IMR-90 (cell line): ENCODE measurements around the gene COL19A1. TPM values are rescaled to one million over a fixed set of nuclear protein-coding genes. Genes with fewer than 3 reads are reported as not detected.

Experiments used
- ATAC-seq: fragments of 200-7000 bp; cut with Tn5 transposase; 2 replicates; pipeline ENCODE4 v1.9.1; 2020; ENCODE audit warnings: low read depth, mild to moderate bottlenecking, moderate library complexity
- BruUV-seq: library from RNA; stranded (reverse); fragments of 400-500 nt; replicated peaks from 2 replicates; lab custom pipeline; 2021; lab: Mats Ljungman, UMichigan
- CTCF ChIA-PET: fragments of 300-600 bp; formaldehyde crosslinking; extraction: SDS; loops from one replicate; lab custom pipeline; 2021; ENCODE audit warnings: antibody characterized with exemption; lab: Yijun Ruan, JAX
- POLR2A ChIA-PET: fragments of 300-600 bp; sonication (Branson Sonifier 250); formaldehyde crosslinking; loops from one replicate; lab custom pipeline; 2022; ENCODE audit warnings: antibody characterized with exemption; ENCODE audit not compliant: unreplicated experiment; lab: Charles Lee
- DNase-seq: peaks from one replicate; pipeline ENCODE4 v3.0.0; 2013
- H2AFZ ChIP-seq: replicated peaks from 2 replicates; pipeline ENCODE3; 2013; ENCODE audit warnings: low read length, mild to moderate bottlenecking; ENCODE audit not compliant: poor library complexity
- H2AK5ac ChIP-seq: 2 replicates; pipeline ENCODE4 v1.6.1; 2013; ENCODE audit warnings: low read depth, low read length, inconsistent platforms
- H2AK9ac ChIP-seq: replicated peaks from 2 replicates; pipeline ENCODE3; 2013; ENCODE audit warnings: mild to moderate bottlenecking, low read depth, low read length, moderate library complexity; ENCODE audit not compliant: poor library complexity
- H2BK120ac ChIP-seq: 2 replicates; pipeline ENCODE4 v1.6.1; 2013; ENCODE audit warnings: low read depth, low read length, inconsistent platforms
- H2BK15ac ChIP-seq: 3 replicates; pipeline ENCODE4 v1.6.1; 2013; ENCODE audit warnings: low read depth, low read length, inconsistent platforms
- H2BK20ac ChIP-seq: 2 replicates; pipeline ENCODE4 v1.6.1; 2013; ENCODE audit warnings: low read depth, mild to moderate bottlenecking, inconsistent platforms, low read length, moderate library complexity
- H2BK5ac ChIP-seq: 2 replicates; pipeline ENCODE4 v1.6.1; 2013; ENCODE audit warnings: mild to moderate bottlenecking, low read depth, low read length, inconsistent platforms; ENCODE audit not compliant: poor library complexity, severe bottlenecking
- H3K14ac ChIP-seq: replicated peaks from 2 replicates; pipeline ENCODE4 v1.6.1; 2013; ENCODE audit warnings: low read depth, low read length, inconsistent platforms
- H3K18ac ChIP-seq: 2 replicates; pipeline ENCODE4 v1.6.1; 2013; ENCODE audit warnings: low read depth, low read length, control low read depth
- H3K23ac ChIP-seq: 2 replicates; pipeline ENCODE4 v1.6.1; 2013; ENCODE audit warnings: low read depth, low read length, inconsistent platforms
- H3K27ac ChIP-seq: 2 replicates; pipeline ENCODE4 v1.5.1; 2013; ENCODE audit warnings: mild to moderate bottlenecking, control low read depth, low read length; ENCODE audit not compliant: insufficient read depth
- H3K27me3 ChIP-seq: 2 replicates; pipeline ENCODE4 v1.6.1; 2013; ENCODE audit warnings: low read length; ENCODE audit not compliant: control insufficient read depth, insufficient read depth
- H3K36me3 ChIP-seq: 2 replicates; pipeline ENCODE4 v1.6.1; 2013; ENCODE audit warnings: low read length, mixed read lengths; ENCODE audit not compliant: control insufficient read depth, insufficient read depth
- H3K4ac ChIP-seq: 2 replicates; pipeline ENCODE4 v1.6.1; 2013; ENCODE audit warnings: low read depth, low read length, inconsistent platforms
- H3K4me1 ChIP-seq: 2 replicates; pipeline ENCODE4 v1.6.1; 2013; ENCODE audit warnings: low read length, mixed read lengths; ENCODE audit not compliant: control insufficient read depth, insufficient read depth
- H3K4me2 ChIP-seq: 2 replicates; pipeline ENCODE4 v1.6.1; 2013; ENCODE audit warnings: low read depth, mild to moderate bottlenecking, control low read depth, low read length, moderate library complexity
- H3K4me3 ChIP-seq: 2 replicates; pipeline ENCODE4 v1.5.1; 2013; ENCODE audit warnings: low read depth, mild to moderate bottlenecking, control low read depth, low read length, moderate library complexity; ENCODE audit not compliant: insufficient read depth
- H3K56ac ChIP-seq: 2 replicates; pipeline ENCODE4 v1.6.1; 2013; ENCODE audit warnings: low read length, inconsistent platforms; ENCODE audit not compliant: insufficient read depth; ENCODE audit errors: extremely low read depth
- H3K79me1 ChIP-seq, 2 experiments: 2 replicates each; pipeline ENCODE4 v1.6.1; 2013; ENCODE audit warnings: low read length in 2 of 2, inconsistent platforms in 1 of 2, low read depth in 1 of 2
- H3K9ac ChIP-seq: 2 replicates; pipeline ENCODE4 v1.6.1; 2013; ENCODE audit warnings: low read depth, low read length, control low read depth
- H3K9me1 ChIP-seq: 2 replicates; pipeline ENCODE4 v1.6.1; 2013; ENCODE audit warnings: low read length, inconsistent platforms; ENCODE audit not compliant: insufficient read depth
- H3K9me3 ChIP-seq: 2 replicates; pipeline ENCODE4 v1.6.1; 2013; ENCODE audit warnings: low read length; ENCODE audit not compliant: control insufficient read depth, insufficient read depth
- H4K20me1 ChIP-seq: 2 replicates; pipeline ENCODE4 v1.6.1; 2013; ENCODE audit warnings: low read length, inconsistent platforms; ENCODE audit not compliant: insufficient read depth
- H4K5ac ChIP-seq: 2 replicates; pipeline ENCODE4 v1.6.1; 2013; ENCODE audit warnings: mild to moderate bottlenecking, low read depth, low read length, control low read depth
- H4K8ac ChIP-seq, 2 experiments: 2 replicates each; pipeline ENCODE4 v1.6.1; 2013; ENCODE audit warnings: low read depth in 2 of 2, low read length in 2 of 2, control low read depth in 1 of 2, inconsistent platforms in 1 of 2
- H4K91ac ChIP-seq: 2 replicates; pipeline ENCODE4 v1.6.1; 2013; ENCODE audit warnings: low read depth, low read length, inconsistent platforms; ENCODE audit not compliant: insufficient read depth
- NFE2L2 ChIP-seq: fragments of 150-350 bp; IDR thresholded peaks from 2 replicates; pipeline ENCODE4 v1.6.1; 2016; ENCODE audit warnings: low read depth, mild to moderate bottlenecking, low read length
- POLR2A ChIP-seq: IDR thresholded peaks from 2 replicates; pipeline ENCODE4 v1.6.1; 2012; ENCODE audit warnings: mild to moderate bottlenecking, low read depth, low read length
- RAD21 ChIP-seq: IDR thresholded peaks from 2 replicates; pipeline ENCODE4 v1.6.1; 2012; ENCODE audit warnings: low read length, improper control_type of control experiment
- RFX5 ChIP-seq: IDR thresholded peaks from 2 replicates; pipeline ENCODE4 v1.8.0; 2012; ENCODE audit warnings: low read depth, mild to moderate bottlenecking, low read length, moderate library complexity
- WGBS, 2 experiments: methylation state at CpG; one replicate each; pipeline versions ENCODE4 v1.1.5 to v1.1.7; 2013; ENCODE audit warnings: missing lambda C conversion rate in 2 of 2; ENCODE audit not compliant: insufficient read length in 1 of 2; ENCODE audit errors: extremely low coverage in 2 of 2; 5-methylcytosine and 5-hydroxymethylcytosine counted together
- dilution Hi-C: fragments of 300-500 bp; cut with HindIII; formaldehyde crosslinking; loops from one replicate; pipeline ENCODE4 v1.14.3; 2018; ENCODE audit warnings: low sequenced_read_pairs; ENCODE audit not compliant: unreplicated experiment
- in situ Hi-C: fragments of 300-500 bp; cut with MboI; formaldehyde crosslinking; loops from 3 replicates; pipeline ENCODE4 v1.14.3; 2019; ENCODE audit warnings: low sequenced_read_pairs, inconsistent platforms, mixed read lengths
- intact Hi-C: fragments of 100-400 bp; cut with micrococcal nuclease; formaldehyde crosslinking; loops from 2 replicates; pipeline ENCODE4 v1.10.0; 2022
- polyA plus RNA-seq, 3 experiments: library from polyadenylated mRNA; depleted of rRNA; stranded (reverse); fragments of >200 nt; gene quantifications; 2 replicates each; pipeline ENCODE4 v1.2.3, GENCODE V29; 2012; ENCODE audit warnings: low replicate concordance in 1 of 3
- total RNA-seq: library from RNA; depleted of rRNA; stranded (reverse); fragments of >200 nt; gene quantifications from 2 replicates; pipeline ENCODE4 v1.2.3, GENCODE V29; 2012

Gene COL19A1
- total and polyA plus RNA-seq, 2 of the 4 experiments (the other 2 are of a cell fraction) = under 0.01 TPM; not detected in 1

DNA sequence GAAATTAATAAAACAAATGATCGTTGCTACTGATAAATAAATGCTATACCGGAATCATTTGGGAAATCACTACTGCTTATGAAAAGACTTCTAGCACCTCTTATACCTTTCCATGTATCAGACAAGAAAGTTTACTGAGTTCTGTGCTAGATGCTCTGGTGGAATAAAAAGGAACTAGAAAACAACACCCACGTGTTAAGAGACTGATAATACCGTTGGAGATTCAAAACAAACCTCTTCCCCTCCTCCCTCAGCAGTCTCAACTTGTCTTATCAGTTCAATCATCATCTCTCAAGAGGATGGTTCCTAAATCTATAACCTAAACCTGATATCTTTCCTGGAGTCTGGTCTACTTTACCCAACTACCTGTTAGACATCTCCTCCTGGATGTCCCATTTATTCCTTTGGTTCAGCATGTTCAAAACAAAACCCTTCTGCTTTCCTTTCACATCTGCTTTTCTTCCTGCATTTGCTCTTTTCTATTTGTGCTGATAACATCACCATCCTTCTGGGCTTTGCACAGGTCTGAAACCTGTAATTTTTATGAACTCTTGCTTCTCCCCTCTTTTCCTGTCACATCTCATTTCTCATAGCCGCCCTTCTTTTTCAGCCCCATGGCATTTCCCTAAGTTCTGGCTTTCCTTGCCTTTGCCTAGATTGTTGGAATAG lies 122.2 kb downstream of the COL19A1 start:
- Histone ChIP-seq H2AK9ac (no peak overlapping the region), H3K4me2 (no peak overlapping the region), H3K9me3 (no peaks in the 10 kb centered on the region), H3K4ac (no peak overlapping the region), H2AFZ (no peak overlapping the region), H2BK5ac (no peak overlapping the region), H4K91ac (no peak overlapping the region), H2BK20ac (no peak overlapping the region), H3K27ac (no peak overlapping the region), H3K23ac (no peak overlapping the region), H3K14ac (no peak overlapping the region), H3K56ac (no peak overlapping the region), H4K5ac (no peak overlapping the region), H2AK5ac (no peak overlapping the region), H4K8ac (no peak overlapping the region), H3K18ac (no peak overlapping the region), H2BK120ac (no peak overlapping the region), H3K9me1 (no peaks in the 10 kb centered on the region), H2BK15ac (no peak overlapping the region), H3K79me1 (no peaks in the 10 kb centered on the region), H3K27me3 (no peaks in the 10 kb centered on the region), H3K9ac (no peak overlapping the region), H4K20me1 (no peaks in the 10 kb centered on the region), H3K4me1 (no peaks in the 10 kb centered on the region), H3K36me3 (no peaks in the 10 kb centered on the region), H3K4me3 (no peak overlapping the region)
- TF ChIP-seq RFX5 = no peak
- TF ChIP-seq NFE2L2 = no peak
- TF ChIP-seq POLR2A = no peak
- no peak for TF ChIP-seq RAD21
- no peak for DNase-seq
- CTCF ChIA-PET = no interaction called here
- intact Hi-C loops (no loop called here), in situ Hi-C loops (no loop called here), dilution Hi-C loops (no loop called here)
- POLR2A ChIA-PET = no interaction called here
- BruUV-seq = no TSS peak
- no CpG with 5 or more reads among the region's 5 CpGs for WGBS, 2 experiments
- no peak for ATAC-seq
